Measurements from ENCODE around the gene C1orf87.

Gene C1orf87

GRCh38 chr1:59967141-59967697 lies 106.4 kb downstream of the C1orf87 start:
- no peak overlapping the region for H3K4me3 ChIP-seq (ENCODE audit: low read depth, low read length)
- TF ChIP-seq CTCF (IDR thresholded peaks at IDR 0.05; ENCODE audit: borderline replicate concordance, insufficient read depth, low read depth, low read length): no peak

GRCh38 chr1:59952065-59952464 lies 121.5 kb downstream of the C1orf87 start:
- H3K4me3 ChIP-seq (ENCODE audit: low read depth, low read length): no peak overlapping the region
- no peak for TF ChIP-seq CTCF (IDR thresholded peaks at IDR 0.05; ENCODE audit: borderline replicate concordance, insufficient read depth, low read depth, low read length)

GRCh38 chr1:59949648-59950047 lies 123.9 kb downstream of the C1orf87 start:
- TF ChIP-seq CTCF (IDR thresholded peaks at IDR 0.05; ENCODE audit: borderline replicate concordance, insufficient read depth, low read depth, low read length): no peak
- H3K4me3 ChIP-seq (ENCODE audit: low read depth, low read length): no peak overlapping the region

- no peak overlapping the region for H3K4me3 ChIP-seq (ENCODE audit: low read depth, low read length)
- TF ChIP-seq CTCF (IDR thresholded peaks at IDR 0.05; ENCODE audit: borderline replicate concordance, insufficient read depth, low read depth, low read length): no peak
Measured at GRCh38 chr1:59948990-59949389, 124.6 kb downstream of the C1orf87 start.

GRCh38 chr1:59947047-59947938 lies 126.3 kb downstream of the C1orf87 start:
- H3K4me3 ChIP-seq (ENCODE audit: low read depth, low read length): no peak overlapping the region
- TF ChIP-seq CTCF (IDR thresholded peaks at IDR 0.05; ENCODE audit: borderline replicate concordance, insufficient read depth, low read depth, low read length): peak; percentile 92

GRCh38 chr1:59945790-59946189 lies 127.8 kb downstream of the C1orf87 start:
- TF ChIP-seq CTCF (IDR thresholded peaks at IDR 0.05; ENCODE audit: borderline replicate concordance, insufficient read depth, low read depth, low read length): no peak

More at GRCh38 chr1:59945790-59946189, 127.8 kb downstream of the C1orf87 start:
- no peak overlapping the region for H3K4me3 ChIP-seq (ENCODE audit: low read depth, low read length)
